Trophoblast cell (in vitro differentiated cells and primary cell): ENCODE data around the gene NKX2-8.

Source experiments
- DNase-seq, 2 donors: peaks; one replicate each; pipeline ENCODE4 v3.0.0-alpha.2; 2016
- H2AFZ ChIP-seq: 2 replicates; pipeline ENCODE4 v1.6.1; 2013; ENCODE audit warnings: low read length, moderate library complexity, mild to moderate bottlenecking; ENCODE audit not compliant: insufficient read depth, poor library complexity
- H2AK5ac ChIP-seq: 2 replicates; pipeline ENCODE4 v1.6.1; 2013; ENCODE audit warnings: mild to moderate bottlenecking, low read length
- H2BK120ac ChIP-seq: 2 replicates; pipeline ENCODE4 v1.6.1; 2013; ENCODE audit warnings: low read length, mild to moderate bottlenecking, moderate library complexity; ENCODE audit not compliant: insufficient read depth, poor library complexity
- H2BK12ac ChIP-seq: 2 replicates; pipeline ENCODE4 v1.6.1; 2013; ENCODE audit warnings: mild to moderate bottlenecking, low read length, moderate library complexity
- H2BK5ac ChIP-seq: 2 replicates; pipeline ENCODE4 v1.6.1; 2013; ENCODE audit warnings: low read length, low read depth, moderate library complexity, mild to moderate bottlenecking; ENCODE audit not compliant: poor library complexity
- H3K14ac ChIP-seq: 2 replicates; pipeline ENCODE4 v1.6.1; 2013; ENCODE audit warnings: mild to moderate bottlenecking, low read length
- H3K18ac ChIP-seq: 2 replicates; pipeline ENCODE4 v1.6.1; 2013; ENCODE audit warnings: mild to moderate bottlenecking, low read length
- H3K23ac ChIP-seq: 2 replicates; pipeline ENCODE4 v1.6.1; 2013; ENCODE audit warnings: low read length
- H3K27ac ChIP-seq: 2 replicates; pipeline ENCODE4 v1.5.1; 2013; ENCODE audit warnings: low read depth, mild to moderate bottlenecking, inconsistent platforms, low read length, moderate library complexity
- H3K27me3 ChIP-seq: 2 replicates; pipeline ENCODE4 v1.6.1; 2013; ENCODE audit warnings: inconsistent platforms, mild to moderate bottlenecking, low read length, moderate library complexity; ENCODE audit not compliant: insufficient read depth
- H3K36me3 ChIP-seq, 2 experiments: 1 replicate in 1 of 2; 2 replicates in 1 of 2; pipeline ENCODE4 v1.6.1; 2013; ENCODE audit warnings: low read length in 2 of 2, mild to moderate bottlenecking in 2 of 2, moderate library complexity in 1 of 2; ENCODE audit not compliant: insufficient read depth in 2 of 2, control insufficient read depth in 1 of 2
- H3K4ac ChIP-seq: 2 replicates; pipeline ENCODE4 v1.6.1; 2013; ENCODE audit warnings: low read depth, mild to moderate bottlenecking, low read length, moderate library complexity
- H3K4me1 ChIP-seq, 2 experiments: 1 replicate in 1 of 2; 2 replicates in 1 of 2; pipeline ENCODE4 v1.6.1; 2013; ENCODE audit warnings: low read length in 2 of 2, mild to moderate bottlenecking in 2 of 2, moderate library complexity in 1 of 2; ENCODE audit not compliant: insufficient read depth in 2 of 2, control insufficient read depth in 1 of 2
- H3K4me2 ChIP-seq: 2 replicates; pipeline ENCODE4 v1.6.1; 2013; ENCODE audit warnings: inconsistent platforms, mild to moderate bottlenecking, low read length, moderate library complexity
- H3K4me3 ChIP-seq: 2 replicates; pipeline ENCODE4 v1.5.1; 2013; ENCODE audit warnings: mild to moderate bottlenecking, low read depth, low read length, inconsistent platforms
- H3K79me1 ChIP-seq: one replicate; pipeline ENCODE4 v1.6.1; 2013; ENCODE audit warnings: low read length
- H3K79me2 ChIP-seq: 2 replicates; pipeline ENCODE4 v1.6.1; 2013; ENCODE audit warnings: low read length, mild to moderate bottlenecking; ENCODE audit not compliant: control insufficient read depth, insufficient read depth, poor library complexity
- H3K9ac ChIP-seq: 2 replicates; pipeline ENCODE4 v1.6.1; 2013; ENCODE audit warnings: mild to moderate bottlenecking, low read length
- H3K9me3 ChIP-seq: 2 replicates; pipeline ENCODE4 v1.6.1; 2013; ENCODE audit warnings: low read depth, mild to moderate bottlenecking, control low read depth, inconsistent platforms, low read length; ENCODE audit not compliant: insufficient read depth
- H4K12ac ChIP-seq: 2 replicates; pipeline ENCODE4 v1.6.1; 2013; ENCODE audit warnings: low read depth, mild to moderate bottlenecking, low read length, moderate library complexity
- H4K8ac ChIP-seq: 2 replicates; pipeline ENCODE4 v1.6.1; 2013; ENCODE audit warnings: low read depth, mild to moderate bottlenecking, low read length, moderate library complexity
- H4K91ac ChIP-seq: one replicate; pipeline ENCODE4 v1.6.1; 2013; ENCODE audit warnings: low read depth, mild to moderate bottlenecking, low read length, moderate library complexity
- WGBS: extraction: QIAGEN DNeasy Blood & Tissue Kit; methylation state at CpG from one replicate; pipeline ENCODE4 v1.1.7; 2013; ENCODE audit warnings: missing lambda C conversion rate; ENCODE audit not compliant: insufficient read length, insufficient coverage; ENCODE audit errors: extremely low coverage; 5-methylcytosine and 5-hydroxymethylcytosine counted together

Gene NKX2-8

GRCh38 chr14:36556811-36557433, 25.5 kb downstream of the NKX2-8 start:
- H3K9ac ChIP-seq = no peak overlapping the region
- DNase-seq = peak in 1 of 2 donors; percentile 6
- no peak overlapping the region for H4K8ac ChIP-seq
- H3K79me2 ChIP-seq = no peaks in the 10 kb centered on the region
- no CpG with 5 or more reads among the region's 9 CpGs for WGBS
- H3K4ac ChIP-seq = no peak overlapping the region
- no peak overlapping the region for H3K14ac ChIP-seq
- no peak overlapping the region for H2AK5ac ChIP-seq
- no peak overlapping the region for H2BK120ac ChIP-seq
- no peak overlapping the region for H2BK5ac ChIP-seq
- no peak overlapping the region for H3K27ac ChIP-seq
- H3K9me3 ChIP-seq = no peaks in the 10 kb centered on the region
- no peaks in the 10 kb centered on the region for H3K27me3 ChIP-seq
- no peak overlapping the region for H3K4me3 ChIP-seq
- no peak overlapping the region for H2AFZ ChIP-seq
- no peak overlapping the region for H2BK12ac ChIP-seq
- H4K12ac ChIP-seq = no peak overlapping the region
- H4K91ac ChIP-seq = no peak overlapping the region
- H3K18ac ChIP-seq = no peak overlapping the region
- no peaks in the 10 kb centered on the region for H3K4me1 ChIP-seq
- no peaks in the 10 kb centered on the region for H3K36me3 ChIP-seq
- H3K23ac ChIP-seq = no peak overlapping the region
- H3K4me2 ChIP-seq = no peak overlapping the region
- H3K79me1 ChIP-seq = no peaks in the 10 kb centered on the region

- Histone ChIP-seq H4K8ac (no peak overlapping the region), H2AK5ac (no peak overlapping the region), H2AFZ (no peak overlapping the region), H3K36me3 (no peaks in the 10 kb centered on the region), H3K9ac (peak overlapping the region; percentile 64), H3K4me1 (no peaks in the 10 kb centered on the region), H3K4me3 (no peak overlapping the region), H3K18ac (no peak overlapping the region), H3K4me2 (no peak overlapping the region), H3K9me3 (no peaks in the 10 kb centered on the region), H2BK5ac (no peak overlapping the region), H3K23ac (no peak overlapping the region), H4K91ac (no peak overlapping the region), H4K12ac (no peak overlapping the region), H3K4ac (no peak overlapping the region), H3K79me1 (no peaks in the 10 kb centered on the region), H2BK120ac (no peak overlapping the region), H3K14ac (no peak overlapping the region), H3K27me3 (no peaks in the 10 kb centered on the region), H3K27ac (no peak overlapping the region), H3K79me2 (no peaks in the 10 kb centered on the region), H2BK12ac (no peak overlapping the region)
- DNase-seq = no peak
- no CpG with 5 or more reads among the region's 6 CpGs for WGBS
These were observed 26.2 kb downstream of the NKX2-8 start for GRCh38 chr14:36555998-36556743.

- no peak overlapping the region for H3K14ac ChIP-seq
- H3K23ac ChIP-seq = no peak overlapping the region
- no peak overlapping the region for H3K27ac ChIP-seq
- H3K18ac ChIP-seq = no peak overlapping the region
- no peaks in the 10 kb centered on the region for H3K79me1 ChIP-seq
- no peak overlapping the region for H3K4ac ChIP-seq
- H3K4me3 ChIP-seq = no peak overlapping the region
- no peak overlapping the region for H2BK5ac ChIP-seq
- H4K8ac ChIP-seq = no peak overlapping the region
- no peak overlapping the region for H4K12ac ChIP-seq
- no peaks in the 10 kb centered on the region for H3K79me2 ChIP-seq
- peak in 1 of 2 donors; percentile 55 for DNase-seq
- H3K9ac ChIP-seq = no peak overlapping the region
- no CpG with 5 or more reads among the region's 4 CpGs for WGBS
- H4K91ac ChIP-seq = no peak overlapping the region
- H2AK5ac ChIP-seq = no peak overlapping the region
- no peaks in the 10 kb centered on the region for H3K9me3 ChIP-seq
- no peaks in the 10 kb centered on the region for H3K27me3 ChIP-seq
- H2AFZ ChIP-seq = no peak overlapping the region
- H3K36me3 ChIP-seq = no peaks in the 10 kb centered on the region
- H3K4me1 ChIP-seq = no peaks in the 10 kb centered on the region
- H2BK12ac ChIP-seq = no peak overlapping the region
- no peak overlapping the region for H2BK120ac ChIP-seq
- no peak overlapping the region for H3K4me2 ChIP-seq
These were observed 28.7 kb downstream of the NKX2-8 start for GRCh38 chr14:36553656-36554260.

GRCh38 chr14:36550899-36551298, 31.5 kb downstream of the NKX2-8 start:
- H3K4me3 ChIP-seq = no peak overlapping the region
- DNase-seq = no peak
- no peaks in the 10 kb centered on the region for H3K4me1 ChIP-seq
- H4K12ac ChIP-seq = no peak overlapping the region
- no peak overlapping the region for H2BK5ac ChIP-seq
- no peak overlapping the region for H3K27ac ChIP-seq
- no peak overlapping the region for H2AFZ ChIP-seq
- no peak overlapping the region for H3K18ac ChIP-seq
- no peak overlapping the region for H3K4ac ChIP-seq
- H4K91ac ChIP-seq = no peak overlapping the region
- no peaks in the 10 kb centered on the region for H3K79me1 ChIP-seq
- no peaks in the 10 kb centered on the region for H3K27me3 ChIP-seq
- no peak overlapping the region for H2AK5ac ChIP-seq
- H2BK12ac ChIP-seq = no peak overlapping the region
- no peak overlapping the region for H3K4me2 ChIP-seq
- H3K23ac ChIP-seq = no peak overlapping the region
- no peak overlapping the region for H4K8ac ChIP-seq
- H3K36me3 ChIP-seq = no peaks in the 10 kb centered on the region
- H3K9ac ChIP-seq = no peak overlapping the region
- H2BK120ac ChIP-seq = no peak overlapping the region
- no peaks in the 10 kb centered on the region for H3K9me3 ChIP-seq
- no peaks in the 10 kb centered on the region for H3K79me2 ChIP-seq
- no peak overlapping the region for H3K14ac ChIP-seq
- WGBS = no CpG with 5 or more reads among the region's 1 CpG
